Ramos (cell line): Measurements from ENCODE around the gene PRSS21.

ENCODE experiments used
- in situ Hi-C: fragments of 300-500 bp; cut with MboI; formaldehyde crosslinking; loops from one replicate; pipeline ENCODE4 v1.14.3; 2022; ENCODE audit warnings: low sequenced_read_pairs; ENCODE audit not compliant: unreplicated experiment

PRSS21 gene

DNA sequence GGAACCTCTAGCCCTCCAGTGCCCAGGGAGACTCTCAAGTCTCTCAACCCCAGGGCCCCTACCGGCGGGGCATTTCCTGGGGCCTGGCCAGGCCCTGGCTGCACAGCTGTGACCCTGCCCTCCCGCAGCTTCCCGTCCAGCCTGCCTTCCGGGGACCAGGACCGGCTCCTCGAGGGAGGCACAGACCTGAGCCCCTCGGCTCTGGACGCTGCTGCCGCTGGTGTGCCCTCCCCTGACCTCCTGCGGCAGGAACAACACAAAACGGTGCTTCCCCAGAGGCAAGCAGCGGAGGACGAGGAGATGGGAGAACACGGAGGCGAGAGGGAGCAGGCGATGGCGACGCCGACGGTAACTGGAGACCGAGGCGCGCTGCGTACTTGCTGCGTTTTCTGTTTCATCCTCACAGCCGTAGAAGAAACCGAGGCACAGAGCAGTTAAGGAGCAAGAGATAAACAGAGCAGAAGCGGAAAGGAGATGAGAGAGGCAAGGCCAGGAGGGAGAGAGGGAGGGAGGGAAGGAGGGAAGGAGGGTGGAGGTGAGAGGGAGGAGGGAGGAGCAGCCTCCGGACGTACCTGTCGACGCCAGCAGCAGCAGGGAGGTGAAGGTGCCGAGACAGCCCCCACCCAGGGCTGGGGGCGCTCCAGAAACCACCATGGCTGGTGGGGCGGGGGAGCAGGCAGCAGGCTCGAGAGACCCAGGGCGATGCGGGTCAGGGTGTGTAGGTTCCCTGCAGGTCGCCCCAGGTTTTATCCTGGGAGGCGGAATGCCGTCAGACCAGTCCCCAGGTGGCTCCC lies 40.6 kb downstream of the PRSS21 start, which contains the start of gene PRSS22:
Gene PRSS22 (minus strand): TSS at position 720 of the 794 bp plus-strand sequence. CDS start 66 bp downstream, at position 654.
- in situ Hi-C loops, result no loop called here

DNA sequence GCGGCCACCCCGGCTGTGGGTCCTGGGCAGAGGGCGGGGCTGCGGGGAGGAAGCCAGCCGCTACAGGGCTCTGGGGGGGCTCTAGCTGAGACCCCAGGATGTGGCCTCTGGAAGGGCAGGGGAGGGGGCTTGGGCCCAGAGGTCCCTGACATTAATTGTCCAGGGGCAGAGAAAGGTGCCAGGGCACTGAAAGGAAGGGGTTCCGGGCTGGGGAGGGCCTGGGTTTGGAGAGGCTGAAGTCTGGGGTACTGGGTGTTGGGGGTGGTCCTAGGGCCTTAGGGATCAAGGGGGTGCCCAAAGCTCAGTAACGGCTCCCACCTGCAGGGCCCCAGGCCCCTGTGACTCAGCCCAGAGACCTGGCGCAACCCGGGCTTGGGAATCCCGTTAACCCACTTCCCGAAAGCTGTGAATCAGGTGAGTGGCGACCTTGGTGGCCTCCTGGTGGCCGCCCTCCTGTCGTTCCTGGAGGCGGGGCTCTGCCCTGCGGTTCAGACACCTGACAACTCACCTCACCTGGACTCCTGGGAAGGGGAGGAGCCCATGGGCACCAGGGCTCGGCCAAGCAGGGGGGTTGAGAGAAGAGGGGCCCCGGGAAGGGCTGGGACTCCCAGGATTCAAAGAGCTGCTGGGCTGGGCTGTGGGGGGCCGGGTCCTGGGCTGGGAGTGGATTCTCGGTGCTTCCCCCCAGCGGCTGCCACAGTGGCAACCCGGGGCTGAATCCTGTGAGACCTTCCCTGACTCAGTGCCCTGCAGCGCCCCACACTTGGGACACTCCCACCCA lies 41.4 kb downstream of the PRSS21 start:
- in situ Hi-C loops, result no loop called here

DNA sequence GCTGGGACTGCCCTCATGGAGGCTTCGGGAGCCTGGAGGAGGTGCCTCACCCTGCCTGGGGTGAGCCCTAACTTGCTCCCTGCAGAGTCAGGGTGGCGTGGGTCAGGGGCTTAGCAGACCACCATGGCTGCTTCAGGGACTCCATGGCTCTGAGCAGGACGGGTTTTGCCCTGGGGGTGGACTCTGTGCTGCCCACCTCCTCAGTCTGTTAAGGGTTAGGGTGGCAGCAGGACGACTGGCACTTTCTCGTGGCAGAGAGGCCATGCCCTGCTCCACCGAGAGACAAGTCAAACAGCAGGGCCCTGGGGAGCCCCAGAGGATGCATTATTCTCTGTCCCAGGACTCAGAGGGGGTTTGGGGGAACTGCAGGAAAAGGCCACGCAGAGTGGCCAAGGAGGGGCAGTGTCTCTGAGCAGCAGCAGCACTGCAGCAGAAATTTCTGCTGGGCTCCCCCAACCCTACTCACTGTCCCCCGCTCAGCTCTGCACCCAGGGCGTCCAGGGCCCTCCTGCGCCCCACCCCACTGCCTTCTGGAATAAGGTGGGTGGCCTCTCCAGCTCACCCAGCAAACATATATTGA lies 42.7 kb downstream of the PRSS21 start:
- in situ Hi-C loops, result no loop called here

DNA sequence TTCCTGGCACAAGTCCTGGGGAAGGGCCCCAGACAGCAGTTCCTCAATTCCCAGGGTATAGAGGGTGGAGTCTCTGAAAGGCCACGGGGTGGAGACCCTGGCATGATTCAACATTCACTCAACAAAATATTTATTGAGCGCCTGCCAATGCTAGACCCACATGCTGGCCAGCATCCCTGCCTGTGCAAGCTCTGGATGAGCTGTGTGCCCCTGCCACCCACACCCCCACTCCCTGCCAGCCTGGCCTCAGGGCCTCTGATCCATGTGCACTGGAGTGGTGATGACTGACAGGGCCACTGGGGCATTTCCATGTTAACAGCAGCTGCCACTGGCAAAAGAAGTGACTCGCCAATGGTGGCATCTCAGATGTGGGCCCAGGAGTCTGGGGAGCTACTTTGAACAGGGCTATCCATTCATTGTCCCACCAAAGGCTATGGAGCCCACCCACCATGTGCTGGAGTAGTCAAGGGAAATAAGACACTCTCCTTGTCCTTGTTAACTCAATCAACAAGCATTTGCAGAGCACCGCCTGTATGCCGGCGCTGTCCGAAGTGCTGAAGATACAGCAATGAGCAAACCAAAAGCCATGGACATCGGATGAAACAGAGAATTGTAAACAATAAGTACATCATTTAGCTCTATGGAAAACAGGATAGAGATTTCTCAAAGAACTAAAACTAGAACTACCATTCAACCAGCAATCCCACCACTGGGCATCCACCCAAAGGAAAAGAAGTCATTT lies 44.0 kb downstream of the PRSS21 start:
- in situ Hi-C loops, result no loop called here

DNA sequence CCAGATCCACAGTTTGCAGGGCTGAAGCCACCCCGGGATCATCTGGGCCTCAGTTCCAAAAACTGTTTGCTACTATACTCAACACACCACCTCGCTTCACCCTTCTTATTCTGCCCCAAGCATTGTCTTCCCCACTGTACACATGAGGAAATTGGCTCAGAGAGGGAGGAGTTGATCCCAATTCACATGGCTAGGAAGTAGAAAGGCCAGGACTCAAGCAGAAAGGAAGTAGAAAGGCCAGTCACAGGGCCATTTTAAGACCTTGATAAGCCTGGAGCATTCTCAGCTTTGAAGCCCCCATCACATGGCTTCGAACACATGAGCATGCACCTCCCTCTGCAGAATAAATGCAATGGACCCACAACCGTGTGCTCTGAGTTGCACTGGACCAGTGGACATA lies 48.6 kb downstream of the PRSS21 start:
- in situ Hi-C loops, result no loop called here

DNA sequence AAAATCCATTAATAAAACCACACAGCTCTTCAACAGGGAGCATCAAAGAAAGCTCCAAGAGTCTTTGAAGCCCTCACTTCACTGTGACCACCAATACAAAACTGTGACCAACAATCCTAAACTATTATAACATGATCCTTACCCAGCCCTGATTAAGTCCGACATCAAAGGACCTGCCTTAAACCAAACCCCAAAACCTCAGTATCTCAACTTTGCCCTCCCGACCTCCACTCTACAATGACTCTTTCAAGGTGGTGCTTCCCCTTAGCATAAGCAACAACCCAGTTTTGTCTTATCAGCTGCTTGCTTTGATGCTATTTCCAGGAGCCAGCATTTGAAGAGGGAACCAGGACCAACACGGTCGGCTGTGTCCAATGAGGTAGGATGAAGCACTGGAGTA lies 49.4 kb downstream of the PRSS21 start:
- in situ Hi-C loops, result no loop called here

DNA sequence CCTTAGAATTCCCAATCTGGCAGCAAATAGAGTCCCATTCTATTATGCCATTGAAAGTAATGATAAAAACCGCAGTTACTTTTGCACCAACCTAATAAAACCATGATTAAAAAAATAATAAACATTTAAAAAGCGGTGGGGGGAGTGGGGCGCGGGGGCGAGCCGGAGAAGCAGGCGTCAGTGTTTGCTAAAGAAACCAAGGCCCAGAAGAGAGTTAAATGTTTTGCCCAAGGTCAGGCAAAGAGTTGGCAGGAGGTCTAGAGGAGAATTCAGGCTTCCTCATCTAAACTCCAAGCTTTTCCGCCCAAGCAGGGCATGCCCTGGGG lies 50.6 kb downstream of the PRSS21 start:
- in situ Hi-C loops, result no loop called here

DNA sequence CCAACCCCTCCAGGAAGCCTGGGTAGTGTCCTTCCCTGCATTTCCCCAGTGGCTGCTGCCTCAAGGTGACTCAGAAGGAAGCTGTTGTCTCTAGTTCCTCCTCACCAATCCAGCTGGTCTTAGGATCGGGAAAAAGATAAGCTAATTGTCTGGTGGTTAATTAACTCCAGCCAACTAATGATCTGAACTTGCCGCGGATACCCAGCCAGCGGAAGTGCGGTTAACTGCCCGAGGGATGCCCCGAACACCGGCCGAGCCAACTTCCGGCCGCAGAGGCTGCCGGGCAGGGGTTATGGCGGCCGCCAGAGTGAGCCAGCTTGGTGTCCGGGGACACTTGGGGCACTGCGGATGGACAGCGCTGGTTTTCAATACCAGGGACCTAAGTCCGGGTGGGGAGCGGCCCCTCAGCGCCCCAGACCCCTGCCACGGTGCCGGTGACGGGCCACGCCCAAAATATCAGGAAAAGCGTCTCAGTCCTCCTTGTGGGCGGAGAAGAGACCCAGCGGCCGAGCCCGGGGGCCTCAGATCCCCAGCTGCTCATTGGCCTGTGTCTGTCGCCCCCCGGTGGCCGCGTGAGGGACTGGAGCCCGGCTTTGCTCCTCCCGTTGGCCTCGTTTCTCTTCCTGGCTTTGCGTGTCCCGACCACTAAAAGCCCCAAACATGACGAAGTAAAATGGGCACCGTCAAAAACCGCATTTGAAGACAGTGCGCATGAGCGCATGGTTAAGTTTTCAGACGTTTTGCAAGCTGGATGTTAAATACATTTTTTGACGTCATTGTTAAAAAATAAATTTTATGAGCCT lies 51.2 kb downstream of the PRSS21 start:
- in situ Hi-C loops, result no loop called here
